Activated CD4-positive, CD25-positive, alpha-beta regulatory T cell treated with anti-CD3 and anti-CD28 coated beads, Interleukin-2, amount 50 U/mL, for 72 hours (primary cell): ENCODE results near the gene ABLIM1.

Experiments used
- DNase-seq: peaks from one replicate; pipeline ENCODE4 v3.0.0; 2021

ABLIM1 gene

GRCh38 chr10:114483575-114483974, 174.5 kb downstream of the ABLIM1 start:
- no peak for DNase-seq

DNA sequence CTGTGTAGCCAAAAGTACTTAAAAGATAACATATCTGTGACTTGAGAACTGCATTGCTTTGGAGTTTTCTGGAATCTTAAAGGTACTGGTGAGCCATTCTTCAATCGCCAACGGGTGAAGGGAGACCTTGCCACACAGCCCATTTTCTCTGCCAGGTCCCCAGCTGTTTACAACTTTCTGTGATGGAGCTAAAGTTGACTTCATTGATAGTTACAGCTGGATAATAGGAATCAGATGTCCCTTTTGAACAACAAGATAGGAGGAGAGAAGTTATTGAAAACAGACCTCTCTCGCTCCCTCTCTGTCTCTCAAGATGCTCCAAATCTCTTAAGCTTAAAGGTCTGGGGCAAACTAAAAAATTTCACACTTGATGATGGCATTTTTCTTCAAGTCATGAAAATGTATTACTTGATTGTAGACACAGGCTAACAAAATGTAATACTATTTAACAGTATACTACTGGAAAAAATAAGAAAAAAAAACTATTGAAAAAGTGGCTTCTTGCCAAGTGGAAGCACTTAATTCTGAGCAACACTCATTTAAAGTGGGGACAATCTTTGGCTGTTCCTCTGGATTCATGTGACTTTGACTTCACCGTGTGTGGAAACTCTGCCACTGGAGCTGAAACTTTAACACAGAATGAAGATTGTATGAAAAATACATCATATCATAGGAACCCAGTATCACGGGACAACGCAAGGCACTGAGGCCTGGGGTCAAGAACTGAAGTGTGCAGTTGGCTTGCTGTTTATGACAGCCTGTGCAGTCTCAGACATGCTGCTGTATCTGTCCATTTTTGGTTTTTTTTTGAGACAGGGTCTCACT, 175.4 kb downstream of the ABLIM1 start:
- DNase-seq = no peak

DNA sequence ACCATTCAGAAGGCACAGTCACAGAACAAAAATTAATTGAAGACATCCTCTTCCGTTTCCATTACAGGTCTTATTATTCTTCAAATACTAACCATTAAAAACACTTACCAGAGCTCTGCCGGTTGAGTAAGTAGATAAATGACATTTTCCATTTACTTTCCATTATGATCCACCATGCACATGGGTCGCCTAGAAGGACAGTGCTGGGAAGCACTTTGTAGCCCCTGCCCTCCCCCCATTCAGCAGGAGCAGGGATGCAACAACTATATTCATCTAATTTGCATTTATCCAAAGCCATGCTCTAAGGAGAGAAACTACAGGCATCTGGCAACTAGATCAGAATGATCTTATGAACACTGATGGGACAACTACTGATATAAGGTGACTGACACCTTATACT, 177.0 kb downstream of the ABLIM1 start:
- DNase-seq = no peak

DNA sequence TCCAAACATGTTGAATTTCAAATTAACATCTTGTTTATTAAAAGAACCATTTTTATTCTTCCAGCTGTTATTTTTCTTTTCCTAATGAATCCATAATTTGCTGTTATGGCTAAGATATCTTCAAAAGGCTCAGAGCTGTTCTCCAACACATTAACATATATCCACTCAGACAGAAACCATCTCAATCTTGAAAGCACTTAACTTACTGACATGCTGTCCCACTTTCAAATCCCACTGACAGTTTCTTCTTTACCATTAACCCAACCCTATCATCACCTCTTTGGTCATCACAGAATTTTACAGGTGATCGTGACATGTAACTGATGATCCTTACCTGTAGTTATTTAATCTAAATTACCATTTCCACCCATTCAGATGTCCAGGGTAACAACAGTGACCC, 178.2 kb downstream of the ABLIM1 start:
- DNase-seq = no peak

GRCh38 chr10:114479307-114479706, 178.8 kb downstream of the ABLIM1 start:
- no peak for DNase-seq

- DNase-seq = no peak
Measured at GRCh38 chr10:114478281-114478680, 179.8 kb downstream of the ABLIM1 start.

- DNase-seq = no peak
Measured at GRCh38 chr10:114477285-114477684, 180.8 kb downstream of the ABLIM1 start.

DNA sequence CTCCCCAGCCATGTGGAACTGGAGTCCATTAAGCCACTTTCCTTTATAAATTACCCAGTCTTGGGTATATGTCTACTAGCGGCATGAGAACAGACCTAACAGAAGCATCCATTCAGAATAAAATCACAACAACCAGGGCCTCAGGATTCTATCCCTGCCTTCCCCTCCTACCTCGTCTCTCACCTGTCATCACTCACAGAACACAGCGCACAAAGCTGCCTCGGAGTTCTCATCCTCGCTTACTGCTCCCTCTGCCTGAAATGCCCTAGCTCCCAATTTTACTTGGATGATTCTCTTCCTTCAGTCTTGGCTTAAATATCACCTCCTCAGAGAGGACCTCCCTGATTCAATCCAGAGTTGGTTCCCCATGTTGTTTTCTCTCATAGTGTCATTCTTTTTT, 183.1 kb downstream of the ABLIM1 start:
- no peak for DNase-seq

GRCh38 chr10:114473776-114474175, 184.3 kb downstream of the ABLIM1 start:
- DNase-seq = no peak

DNA sequence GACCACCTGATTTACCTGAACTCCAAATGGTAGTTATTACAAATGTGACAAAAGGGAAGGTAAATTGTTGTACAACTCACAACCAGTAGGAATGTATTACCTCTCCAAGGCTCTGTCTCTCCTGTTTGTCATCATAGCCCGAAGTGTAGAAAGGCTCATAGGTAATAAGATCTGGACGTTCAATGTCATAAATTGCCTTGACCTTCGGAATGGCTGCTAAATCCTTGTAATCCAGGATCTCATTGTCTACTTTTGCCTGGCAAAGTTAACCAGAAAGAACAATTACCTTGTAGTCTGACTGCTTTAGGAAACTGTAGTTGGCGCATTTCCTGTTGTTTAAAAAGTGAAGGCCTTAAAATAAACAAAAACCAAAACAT, 185.2 kb downstream of the ABLIM1 start:
- no peak for DNase-seq

DNA sequence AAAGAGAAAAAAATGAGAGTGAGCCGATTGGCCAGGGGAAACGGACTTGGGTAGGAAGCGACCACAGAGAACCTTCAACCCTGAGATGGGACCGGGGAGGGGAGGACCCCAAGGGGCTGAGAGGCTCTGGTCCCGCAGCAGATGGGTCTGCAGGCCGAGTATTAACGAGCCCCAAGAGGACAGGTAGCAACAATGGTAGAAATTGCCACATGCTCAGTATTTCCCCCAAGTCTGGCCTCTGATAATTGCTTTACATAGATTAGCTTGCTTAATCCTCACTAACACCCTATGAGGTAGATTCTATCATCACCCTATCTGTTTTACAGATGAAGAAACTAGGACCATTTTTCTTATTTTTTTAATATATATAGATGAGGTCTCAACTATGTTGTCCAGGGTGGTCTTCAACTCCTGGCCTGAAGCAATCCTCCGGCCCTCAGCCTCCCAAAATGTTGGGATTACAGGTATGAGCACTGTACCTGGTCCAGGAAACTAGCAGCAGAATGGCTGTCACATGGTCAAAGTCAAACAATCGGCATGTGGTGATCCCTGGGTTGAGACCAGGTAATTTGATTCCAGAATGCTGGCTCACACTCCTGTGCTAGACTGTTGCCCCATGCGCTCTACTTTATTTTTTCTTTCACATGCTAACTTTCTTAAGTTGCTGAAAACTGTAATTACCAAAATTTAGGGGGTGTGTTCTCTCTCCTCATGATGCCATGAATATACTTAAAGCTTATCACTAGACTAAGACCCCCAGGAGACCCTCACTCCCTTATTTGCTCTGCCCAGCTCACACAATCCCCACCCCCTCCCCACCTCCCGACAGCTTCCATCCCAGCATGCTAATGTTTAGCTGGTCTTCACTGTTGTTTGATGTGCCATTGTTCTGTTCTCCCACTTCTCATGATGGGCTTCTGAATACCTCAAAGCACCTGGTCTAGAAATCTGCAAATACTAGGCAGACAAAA, 185.9 kb downstream of the ABLIM1 start:
- no peak for DNase-seq

- peak; percentile 62 for DNase-seq
Measured at GRCh38 chr10:114470956-114471905, 186.8 kb downstream of the ABLIM1 start.

GRCh38 chr10:114470361-114470760, 187.7 kb downstream of the ABLIM1 start:
- DNase-seq = no peak

DNA sequence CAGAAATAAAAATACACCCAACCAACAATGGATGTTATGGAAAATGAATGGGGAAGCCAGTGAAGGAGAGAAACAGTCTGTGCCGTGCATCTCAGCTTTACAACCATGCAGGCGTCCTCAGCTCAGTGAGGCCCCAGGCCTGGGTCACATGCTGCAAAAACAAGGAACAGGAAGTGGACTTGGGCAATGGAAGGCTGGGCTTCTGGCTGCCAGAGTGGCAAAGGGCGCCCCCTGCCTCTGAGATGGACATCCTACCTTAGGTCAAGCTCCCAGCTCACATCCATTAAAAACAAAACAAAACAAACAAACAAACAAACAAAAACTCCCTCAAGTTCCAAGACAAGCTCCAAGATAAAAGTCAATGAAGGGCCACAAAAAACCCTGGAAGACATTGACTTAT, 199.1 kb downstream of the ABLIM1 start:
- peak; percentile 37 for DNase-seq

- DNase-seq = no peak
Measured at GRCh38 chr10:114458216-114458920, 199.7 kb downstream of the ABLIM1 start.

- no peak for DNase-seq
Measured at GRCh38 chr10:114453576-114453975, 204.5 kb downstream of the ABLIM1 start.

- DNase-seq = no peak
Measured at GRCh38 chr10:114448897-114449296, 209.2 kb downstream of the ABLIM1 start.

GRCh38 chr10:114445332-114445731, 212.7 kb downstream of the ABLIM1 start:
- DNase-seq = no peak

- no peak for DNase-seq
Measured at GRCh38 chr10:114444819-114445218, 213.3 kb downstream of the ABLIM1 start.

DNA sequence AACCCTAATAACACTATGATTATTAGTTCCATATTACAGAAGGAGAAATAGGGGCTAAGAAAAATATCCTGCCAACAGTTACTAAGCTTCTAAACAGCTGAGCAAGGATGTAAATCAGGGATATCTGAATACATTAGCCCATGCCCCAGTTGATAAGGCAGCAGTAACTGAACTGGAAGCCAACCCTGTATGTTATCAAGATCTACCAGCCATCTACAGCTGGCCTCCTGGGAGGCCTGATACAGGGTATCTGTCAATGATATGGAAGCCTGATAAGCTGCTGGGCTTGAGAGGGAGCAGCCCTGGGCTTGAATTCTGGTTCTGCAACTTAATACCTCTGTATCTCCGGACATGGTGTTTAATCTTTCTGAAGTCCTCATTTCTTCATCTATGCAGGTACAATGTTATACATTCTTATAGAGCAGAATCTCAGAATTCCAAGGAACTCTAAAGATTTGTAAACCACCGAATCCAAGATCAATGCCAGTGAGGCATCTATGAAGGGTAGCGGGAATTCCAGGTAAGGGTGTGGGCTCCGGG, 215.9 kb downstream of the ABLIM1 start:
- no peak for DNase-seq

DNA sequence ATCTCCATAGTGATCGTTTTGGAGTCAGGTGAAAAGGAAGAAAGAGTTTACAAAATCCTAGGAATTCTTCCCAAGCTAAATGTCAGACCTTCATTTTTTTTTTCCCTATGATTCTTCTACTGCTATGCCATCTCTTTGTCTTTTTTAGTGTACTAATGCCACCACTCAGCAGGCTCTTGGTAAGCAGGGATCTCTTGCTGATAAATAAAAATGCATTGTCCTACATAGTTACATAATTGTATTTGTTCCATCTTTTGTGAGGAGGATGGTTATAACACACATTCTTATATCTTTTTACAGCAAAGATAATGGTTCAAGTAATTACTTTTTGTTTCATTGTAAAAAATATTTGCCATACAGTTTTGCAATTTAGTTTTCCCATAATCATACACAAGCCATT, 217.0 kb downstream of the ABLIM1 start:
- no peak for DNase-seq
